Vagina (tissue), 2 donors: ENCODE data around the gene GFRA1. TPM values are rescaled to one million over a fixed set of nuclear protein-coding genes. Genes with fewer than 3 reads are reported as not detected.

Experiments used
- DNase-seq, 2 donors: peaks; one replicate each; pipeline ENCODE4 v3.0.0-alpha.2; 2017; ENCODE audit errors: extremely low spot score in 2 of 2
- H3K27ac ChIP-seq: fragments of 200-600 bp; sonication (generic); one replicate; pipeline ENCODE4 v1.5.1; 2019
- H3K27me3 ChIP-seq: fragments of 200-600 bp; sonication (generic); one replicate; pipeline ENCODE4 v1.5.1; 2019
- H3K36me3 ChIP-seq, 2 donors: fragments of 200-600 bp; sonication (generic); one replicate each; pipeline ENCODE4 v1.5.1; 2017 to 2019
- H3K4me1 ChIP-seq: fragments of 200-600 bp; sonication (generic); one replicate; pipeline ENCODE4 v1.5.1; 2019
- H3K4me3 ChIP-seq, 2 donors: fragments of 200-600 bp; sonication (generic); 1 replicate in 1 of 2; 2 replicates in 1 of 2; pipeline ENCODE4 v1.5.1; 2016 to 2019
- H3K9me3 ChIP-seq: fragments of 200-600 bp; sonication (generic); one replicate; pipeline ENCODE4 v1.5.1; 2019
- POLR2A ChIP-seq, 2 donors: fragments of 450-650 bp; IDR thresholded peaks; one replicate each; pipeline ENCODE4 v1.6.1; 2017; ENCODE audit warnings: antibody characterized with exemption in 2 of 2, mild to moderate bottlenecking in 2 of 2, moderate library complexity in 2 of 2
- POLR2AphosphoS5 ChIP-seq, 2 donors: sonication (generic); formaldehyde crosslinking; IDR thresholded peaks; one replicate each; pipeline ENCODE4 v1.9.0; 2017; ENCODE audit warnings: antibody characterized with exemption in 2 of 2, mild to moderate bottlenecking in 2 of 2, low read depth in 1 of 2; ENCODE audit not compliant: insufficient read depth in 1 of 2
- intact Hi-C: fragments of 100-400 bp; cut with DNase I; formaldehyde crosslinking; loops from one replicate; pipeline ENCODE4 v1.15.1; 2023
- total RNA-seq: library from RNA; depleted of rRNA; stranded (reverse); fragments of >200 nt; gene quantifications from one replicate; pipeline ENCODE4 v1.2.3, GENCODE V29; 2016
- TF ChIP-seq, protein P1 (sequence below), 3 experiments: fragments of 450-650 bp in 2 of 3; fragments of 200-600 bp in 1 of 3; sonication (generic) in 1 of 3; IDR thresholded peaks; one replicate each; pipeline ENCODE4 v1.5.1; 2017 to 2019; ENCODE audit warnings: antibody characterized with exemption in 3 of 3, mild to moderate bottlenecking in 2 of 3, moderate library complexity in 2 of 3

The GFRA1 gene
- total RNA-seq, 1 donor from 2014 or later: 57.7 TPM

DNA sequence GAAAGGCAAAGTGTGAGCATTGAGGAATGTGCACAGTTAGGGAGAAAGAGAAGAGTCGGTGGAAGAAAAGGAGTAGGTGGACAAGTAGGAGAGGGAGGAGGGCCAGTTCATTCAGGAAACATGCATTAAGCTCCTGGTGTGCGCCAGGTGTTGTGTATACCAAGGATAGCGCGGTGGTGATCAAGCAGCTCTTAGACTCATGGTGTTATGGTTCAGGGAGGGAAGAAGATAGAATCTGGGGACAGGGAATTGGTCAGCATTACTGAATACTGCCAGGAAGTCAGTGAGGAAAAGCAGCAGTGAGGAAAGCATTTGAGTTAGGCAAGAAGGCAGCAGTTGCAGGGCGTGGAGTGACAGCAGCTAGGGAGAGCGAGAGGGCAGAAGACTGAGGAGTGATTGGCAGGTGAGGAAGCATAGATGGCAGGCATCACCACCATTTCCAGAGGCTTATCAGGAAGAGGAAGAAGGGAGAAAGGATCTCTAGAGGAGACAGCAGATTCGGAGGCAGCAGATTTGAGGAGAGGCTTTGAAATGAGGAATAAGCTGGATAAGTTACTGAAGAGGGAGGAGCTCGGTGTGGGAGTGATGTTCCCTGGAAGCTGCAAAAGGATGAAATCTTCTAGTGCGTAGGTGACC, 265.6 kb downstream of the GFRA1 start:
- no peak overlapping the region for H3K27ac ChIP-seq
- intact Hi-C loops: no loop called here
- no peaks in the 10 kb centered on the region for H3K27me3 ChIP-seq
- H3K4me3 ChIP-seq: no peak overlapping the region
- DNase-seq: peak in 1 of 2 donors; percentile 69
- H3K36me3 ChIP-seq: no peaks in the 10 kb centered on the region
- no peak for TF ChIP-seq POLR2A (IDR thresholded peaks at IDR 0.05)
- TF ChIP-seq POLR2AphosphoS5 (IDR thresholded peaks at IDR 0.05; ENCODE audit: insufficient read depth in 1 of 2, low read depth in 1 of 2): no peak
- TF ChIP-seq, protein P1, sequence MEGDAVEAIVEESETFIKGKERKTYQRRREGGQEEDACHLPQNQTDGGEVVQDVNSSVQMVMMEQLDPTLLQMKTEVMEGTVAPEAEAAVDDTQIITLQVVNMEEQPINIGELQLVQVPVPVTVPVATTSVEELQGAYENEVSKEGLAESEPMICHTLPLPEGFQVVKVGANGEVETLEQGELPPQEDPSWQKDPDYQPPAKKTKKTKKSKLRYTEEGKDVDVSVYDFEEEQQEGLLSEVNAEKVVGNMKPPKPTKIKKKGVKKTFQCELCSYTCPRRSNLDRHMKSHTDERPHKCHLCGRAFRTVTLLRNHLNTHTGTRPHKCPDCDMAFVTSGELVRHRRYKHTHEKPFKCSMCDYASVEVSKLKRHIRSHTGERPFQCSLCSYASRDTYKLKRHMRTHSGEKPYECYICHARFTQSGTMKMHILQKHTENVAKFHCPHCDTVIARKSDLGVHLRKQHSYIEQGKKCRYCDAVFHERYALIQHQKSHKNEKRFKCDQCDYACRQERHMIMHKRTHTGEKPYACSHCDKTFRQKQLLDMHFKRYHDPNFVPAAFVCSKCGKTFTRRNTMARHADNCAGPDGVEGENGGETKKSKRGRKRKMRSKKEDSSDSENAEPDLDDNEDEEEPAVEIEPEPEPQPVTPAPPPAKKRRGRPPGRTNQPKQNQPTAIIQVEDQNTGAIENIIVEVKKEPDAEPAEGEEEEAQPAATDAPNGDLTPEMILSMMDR (IDR thresholded peaks at IDR 0.05): no peak
- no peaks in the 10 kb centered on the region for H3K9me3 ChIP-seq
- H3K4me1 ChIP-seq: no peaks in the 10 kb centered on the region

Other genes starting within 250 kb of the GFRA1 start
- gene CCDC172, start 51.2 kb upstream of the GFRA1 start, total RNA-seq: not detected
- gene PNLIPRP3, start 154.6 kb upstream of the GFRA1 start, total RNA-seq: 2.2 TPM